ENCODE measurements around the gene GNAO1.

GNAO1 gene

GRCh38 chr16:56336711-56337110 is 145.4 kb downstream of the GNAO1 start:
- no peak for DNase-seq (ENCODE audit: low read depth)

GRCh38 chr16:56337131-56337857 is 146.0 kb downstream of the GNAO1 start:
- no peak for DNase-seq (ENCODE audit: low read depth)

DNA sequence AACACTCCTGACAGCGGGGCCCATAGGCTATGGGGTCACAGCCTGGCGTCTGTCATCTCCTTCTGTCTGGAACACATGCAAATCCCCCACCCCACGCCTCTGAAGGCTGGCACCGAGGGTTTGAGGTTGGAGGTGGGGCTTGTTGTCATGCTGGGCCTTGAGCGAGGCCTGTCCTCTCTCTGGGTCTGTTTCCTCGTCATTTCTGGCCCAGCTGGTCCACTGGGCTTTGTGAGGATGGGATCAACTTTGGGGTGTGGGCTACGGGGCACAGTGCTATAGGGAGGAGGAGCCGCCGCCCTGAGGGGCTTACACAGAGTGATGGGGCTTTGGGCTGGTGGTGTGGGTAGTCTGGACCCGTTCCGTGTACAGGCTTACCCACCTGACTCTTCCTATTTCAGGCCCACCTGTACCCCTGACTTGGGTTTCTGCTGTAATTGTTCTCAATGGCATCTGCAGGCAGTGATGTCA is 146.6 kb downstream of the GNAO1 start:
- no peak for DNase-seq (ENCODE audit: low read depth)

DNA sequence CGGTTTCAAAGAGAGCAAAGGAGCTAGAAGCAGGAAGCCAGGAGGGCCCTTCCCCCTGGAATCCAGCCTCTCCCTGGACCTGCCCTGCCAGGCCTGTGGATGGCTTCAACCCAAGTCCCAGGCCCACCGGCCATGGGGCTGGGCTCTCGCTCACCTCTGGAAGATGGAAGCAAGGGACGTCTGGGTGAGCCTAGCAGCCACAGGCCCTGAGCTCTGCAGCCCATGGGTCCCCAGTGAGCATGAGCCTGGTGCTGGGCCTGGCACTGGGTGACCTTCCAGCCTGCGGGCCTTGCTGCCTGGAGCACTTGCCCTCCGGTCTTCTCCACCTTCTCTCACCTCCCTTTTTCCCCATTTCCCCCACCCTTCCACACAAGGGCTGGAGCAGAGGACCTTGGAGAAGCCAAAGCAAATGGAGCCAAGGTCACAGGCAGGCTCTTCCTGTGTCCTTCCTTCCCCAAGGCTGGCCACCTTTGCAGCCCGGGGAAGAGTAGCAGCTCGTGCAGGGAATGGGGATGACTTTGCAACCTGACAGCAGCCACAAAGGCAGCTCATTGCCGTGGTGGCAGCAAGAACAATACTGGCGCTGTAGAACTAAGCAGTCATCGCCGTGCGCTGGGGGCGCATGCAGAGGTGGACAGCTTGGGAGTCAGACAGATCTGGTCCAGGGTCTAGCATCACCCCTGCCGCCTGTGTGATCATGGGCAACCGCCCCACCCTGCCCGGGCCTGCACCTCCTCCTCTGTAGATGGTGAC is 147.5 kb downstream of the GNAO1 start:
- DNase-seq (ENCODE audit: low read depth) = no peak

- DNase-seq (ENCODE audit: low read depth) = no peak
Measured at GRCh38 chr16:56339431-56340195, 148.3 kb downstream of the GNAO1 start.

DNA sequence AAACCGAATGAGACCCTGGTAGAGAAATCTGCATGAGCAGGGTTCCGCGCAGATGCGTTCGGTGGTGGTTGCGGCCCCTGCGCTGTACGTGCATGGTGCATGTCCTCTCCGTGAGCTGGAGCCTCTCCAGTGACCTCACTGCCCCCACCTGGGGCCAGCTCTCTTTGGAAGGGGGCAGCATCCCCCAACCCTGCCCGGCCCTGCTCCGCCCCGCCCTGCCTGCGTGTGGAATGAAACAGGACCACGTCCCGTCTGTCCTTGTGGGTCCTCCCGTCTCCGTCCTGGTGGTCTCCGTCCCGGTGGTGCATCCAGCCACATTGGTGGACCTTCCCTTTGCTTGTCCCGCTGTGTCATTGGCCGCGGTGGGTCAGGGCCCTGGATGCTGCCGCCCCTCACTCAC is 149.1 kb downstream of the GNAO1 start:
- DNase-seq (ENCODE audit: low read depth) = no peak

DNA sequence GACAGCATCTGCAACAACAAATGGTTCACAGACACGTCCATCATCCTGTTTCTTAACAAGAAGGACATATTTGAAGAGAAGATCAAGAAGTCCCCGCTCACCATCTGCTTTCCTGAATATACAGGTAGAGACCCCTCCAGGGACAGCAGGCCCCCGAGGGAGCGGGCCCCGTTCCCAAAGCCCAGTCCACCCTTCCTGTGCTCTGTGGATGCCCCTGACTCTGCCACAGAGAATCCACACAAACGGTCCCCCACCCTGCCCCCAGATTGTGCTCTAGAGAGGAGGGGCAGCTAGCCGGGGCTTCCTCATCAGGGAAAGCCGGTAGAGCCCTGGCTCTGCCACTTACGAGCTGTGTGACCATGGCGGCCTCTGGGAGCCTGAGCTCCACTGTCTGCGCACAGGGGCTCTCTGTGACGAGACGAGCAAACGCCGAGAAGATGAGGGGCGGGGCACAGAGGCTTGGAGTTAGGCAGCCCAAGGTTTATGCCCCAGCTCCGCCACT is 149.6 kb downstream of the GNAO1 start:
- no peak for DNase-seq (ENCODE audit: low read depth)

GRCh38 chr16:56341656-56342399 is 150.5 kb downstream of the GNAO1 start:
- DNase-seq (ENCODE audit: low read depth) = no peak

DNA sequence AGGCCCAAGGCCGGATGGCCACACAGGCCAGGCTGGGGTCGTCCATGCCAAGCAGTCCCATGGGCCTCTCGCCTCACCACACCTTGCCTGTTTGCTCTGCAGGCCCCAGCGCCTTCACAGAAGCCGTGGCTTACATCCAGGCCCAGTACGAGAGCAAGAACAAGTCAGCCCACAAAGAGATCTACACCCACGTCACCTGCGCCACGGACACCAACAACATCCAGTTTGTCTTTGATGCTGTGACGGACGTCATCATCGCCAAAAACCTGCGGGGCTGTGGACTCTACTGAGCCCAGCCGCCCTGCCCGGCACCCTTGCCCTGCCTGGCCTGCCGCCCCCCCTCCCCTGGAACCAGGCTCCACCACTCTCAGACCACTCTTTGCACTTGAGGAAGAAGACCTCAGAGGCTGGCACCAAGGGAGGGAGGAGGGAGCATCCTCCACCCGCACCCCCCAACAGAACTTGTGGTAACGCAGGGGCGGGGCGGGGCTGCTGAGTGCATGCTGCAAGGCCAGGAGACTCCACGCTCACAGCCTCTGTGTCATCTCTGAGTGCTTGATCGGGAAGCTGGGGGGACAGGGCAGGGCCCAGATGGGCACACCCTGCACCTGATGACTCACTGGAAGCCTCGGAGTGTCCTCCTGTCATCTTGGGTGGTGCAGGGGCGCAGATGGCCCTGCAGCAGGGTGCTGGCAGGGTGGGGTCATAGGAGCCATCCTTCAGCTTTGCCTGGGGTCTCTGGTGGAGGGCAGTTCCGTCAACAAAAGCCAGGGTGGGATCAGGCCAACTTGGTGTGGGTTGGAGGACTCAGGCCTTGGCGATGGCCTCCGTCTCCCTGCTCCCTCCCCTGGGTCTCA is 152.6 kb downstream of the GNAO1 start:
- no peak for DNase-seq (ENCODE audit: low read depth)

- DNase-seq (ENCODE audit: low read depth) = no peak
Measured at GRCh38 chr16:56344518-56345405, 153.5 kb downstream of the GNAO1 start.

- DNase-seq (ENCODE audit: low read depth) = no peak
Measured at GRCh38 chr16:56345406-56346050, 154.2 kb downstream of the GNAO1 start.

DNA sequence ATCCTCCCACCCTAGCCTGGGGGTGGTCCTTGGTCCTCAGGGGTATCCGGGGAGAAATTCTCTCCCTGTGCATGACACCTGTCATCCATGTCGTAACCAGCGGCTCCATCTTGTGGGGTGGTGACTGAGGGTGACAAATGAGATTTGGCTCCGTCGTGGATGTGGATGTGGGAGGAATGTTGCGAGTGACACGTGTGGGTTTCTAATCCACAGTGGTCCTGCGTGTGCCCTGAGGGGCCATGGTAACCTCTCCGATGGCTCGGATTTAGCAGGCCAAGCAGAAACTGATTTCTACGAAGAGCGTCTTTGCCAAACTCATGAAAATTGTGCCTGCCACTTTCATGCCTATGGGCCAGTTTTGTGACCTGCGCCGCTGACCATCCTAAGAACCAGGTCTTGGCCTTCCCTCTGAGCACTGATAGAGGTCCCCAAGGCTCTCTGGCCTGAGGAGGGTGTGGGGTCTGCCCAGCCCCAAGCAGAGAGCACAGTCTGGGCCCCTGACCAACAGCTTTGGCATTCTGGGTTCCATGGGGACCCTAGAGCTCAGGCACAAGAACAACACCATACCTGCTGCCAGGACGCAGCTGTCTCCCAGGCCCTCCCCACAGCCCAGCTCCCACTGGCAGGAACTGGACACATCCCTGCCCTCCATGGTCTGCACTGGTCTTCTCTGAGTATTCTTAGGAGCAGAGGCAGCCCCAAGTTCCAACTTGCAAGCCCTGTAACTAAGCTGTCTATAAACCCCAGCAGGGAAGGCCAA is 155.0 kb downstream of the GNAO1 start:
- no peak for DNase-seq (ENCODE audit: low read depth)

DNA sequence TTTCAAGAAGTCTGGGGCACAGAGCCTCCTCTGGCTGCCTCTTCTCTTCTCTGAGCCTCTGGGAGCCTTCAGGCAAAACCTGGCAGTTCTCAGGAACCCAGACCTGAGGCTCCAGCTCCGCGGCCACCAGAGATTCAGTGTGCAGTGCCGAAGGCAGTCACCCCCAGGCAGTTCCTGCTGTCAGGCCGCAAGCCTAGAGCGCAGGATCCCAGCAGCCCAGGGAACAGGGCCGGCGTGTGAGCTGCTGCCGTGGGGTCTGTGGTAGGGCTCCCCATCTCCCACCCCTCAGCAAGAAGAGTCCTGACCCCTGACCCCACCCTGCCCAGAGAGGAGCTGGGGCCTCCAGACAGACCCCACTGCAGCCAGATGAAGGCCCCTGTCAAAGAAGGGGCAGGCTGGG is 155.9 kb downstream of the GNAO1 start:
- no peak for DNase-seq (ENCODE audit: low read depth)

- DNase-seq (ENCODE audit: low read depth) = no peak
Measured at GRCh38 chr16:56347670-56348069, 156.4 kb downstream of the GNAO1 start.

GRCh38 chr16:56348168-56349085 is 157.1 kb downstream of the GNAO1 start:
- DNase-seq (ENCODE audit: low read depth) = no peak

DNA sequence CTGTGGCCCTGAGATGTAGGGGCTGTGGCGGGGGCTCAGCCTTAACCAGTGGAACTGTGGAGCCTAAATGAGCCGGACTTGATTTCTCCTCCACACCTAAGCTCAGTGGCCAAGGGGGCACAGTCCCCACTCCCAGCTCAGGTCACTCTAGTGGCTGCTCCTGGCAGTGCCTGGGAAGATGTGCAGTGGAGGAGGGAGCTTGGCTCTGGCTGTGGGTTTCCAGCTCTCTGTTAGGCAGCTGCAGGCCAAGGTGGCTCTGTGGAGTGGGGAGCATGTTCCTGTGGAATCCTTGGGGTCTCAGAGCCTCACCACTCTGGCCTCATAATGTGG is 157.8 kb downstream of the GNAO1 start:
- DNase-seq (ENCODE audit: low read depth) = no peak

DNA sequence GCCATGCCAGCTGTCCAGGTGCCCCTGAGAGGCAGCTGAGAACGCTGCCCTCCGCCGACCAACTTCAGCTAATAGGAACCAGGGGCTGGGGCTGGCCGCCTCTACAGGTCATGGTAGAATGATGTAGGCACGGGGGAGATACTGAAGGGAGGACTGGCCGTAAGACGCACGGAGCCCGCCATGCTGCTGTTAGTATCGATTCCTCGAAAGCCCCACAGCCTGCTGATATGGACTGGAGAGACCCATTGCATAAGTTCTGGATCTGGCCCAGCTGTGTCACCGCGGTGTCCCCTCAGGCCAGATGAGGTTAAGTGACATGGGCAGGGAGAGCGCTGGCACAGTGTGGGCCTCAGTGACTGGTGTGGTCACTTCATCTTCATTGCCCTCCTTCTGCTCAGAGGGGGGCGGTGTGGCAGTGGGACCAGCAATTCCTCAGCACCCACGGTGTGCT is 158.4 kb downstream of the GNAO1 start:
- no peak for DNase-seq (ENCODE audit: low read depth)
